Pons (tissue), 1 donor: ENCODE measurements around the gene CAPN15.
A peak's percentile ranks its signal among the peaks of the same experiment; 100 is the strongest.

ENCODE experiments used
- DNase-seq: peaks from one replicate; pipeline ENCODE4 v3.0.0-alpha.2; 2016; ENCODE audit warnings: low spot score

CAPN15 gene

GRCh38 chr16:525520-526180 is 1.9 kb upstream of the CAPN15 start:
- DNase-seq, result peak; percentile 35

DNA sequence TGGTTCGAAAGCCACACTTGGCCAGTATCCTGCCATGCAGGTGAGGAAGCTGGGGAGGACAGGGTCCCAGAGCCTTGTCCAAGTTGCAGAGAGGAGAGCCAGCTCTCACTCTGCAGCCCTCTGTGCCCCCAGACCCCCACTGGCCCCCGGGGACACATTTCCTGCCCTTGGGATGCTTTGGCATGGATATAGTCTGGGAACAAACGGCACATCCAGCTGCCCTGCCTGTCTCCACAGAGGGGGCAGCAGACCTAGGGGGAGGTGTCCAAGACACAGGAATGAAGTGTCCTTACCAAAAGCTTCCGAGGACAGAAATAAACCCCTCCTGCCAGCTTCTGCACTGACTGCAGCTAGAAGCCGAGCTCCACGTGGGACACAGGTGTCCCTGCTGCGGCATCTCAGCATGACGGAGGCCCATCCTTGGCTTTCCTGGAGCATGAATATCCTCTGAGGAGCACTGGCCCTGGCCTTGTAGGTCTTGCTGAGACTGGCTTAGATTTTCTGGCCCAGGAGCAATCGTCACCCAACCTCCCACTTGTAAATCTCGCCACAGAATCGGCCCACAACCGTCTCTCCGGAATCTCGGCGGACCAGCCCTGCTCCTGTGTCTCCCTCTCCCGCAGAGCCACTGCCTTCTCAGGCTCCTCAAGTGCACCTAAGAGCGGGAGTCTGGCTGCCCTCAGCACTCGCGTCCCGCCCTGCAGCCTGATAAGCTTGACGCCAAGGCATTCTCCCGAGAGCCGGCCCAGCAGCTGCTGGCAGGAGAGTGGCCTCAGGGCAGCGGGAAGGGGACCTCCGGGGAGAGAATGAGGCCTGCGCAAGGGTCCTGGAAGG is 1.1 kb upstream of the CAPN15 start:
- DNase-seq, result no peak

DNA sequence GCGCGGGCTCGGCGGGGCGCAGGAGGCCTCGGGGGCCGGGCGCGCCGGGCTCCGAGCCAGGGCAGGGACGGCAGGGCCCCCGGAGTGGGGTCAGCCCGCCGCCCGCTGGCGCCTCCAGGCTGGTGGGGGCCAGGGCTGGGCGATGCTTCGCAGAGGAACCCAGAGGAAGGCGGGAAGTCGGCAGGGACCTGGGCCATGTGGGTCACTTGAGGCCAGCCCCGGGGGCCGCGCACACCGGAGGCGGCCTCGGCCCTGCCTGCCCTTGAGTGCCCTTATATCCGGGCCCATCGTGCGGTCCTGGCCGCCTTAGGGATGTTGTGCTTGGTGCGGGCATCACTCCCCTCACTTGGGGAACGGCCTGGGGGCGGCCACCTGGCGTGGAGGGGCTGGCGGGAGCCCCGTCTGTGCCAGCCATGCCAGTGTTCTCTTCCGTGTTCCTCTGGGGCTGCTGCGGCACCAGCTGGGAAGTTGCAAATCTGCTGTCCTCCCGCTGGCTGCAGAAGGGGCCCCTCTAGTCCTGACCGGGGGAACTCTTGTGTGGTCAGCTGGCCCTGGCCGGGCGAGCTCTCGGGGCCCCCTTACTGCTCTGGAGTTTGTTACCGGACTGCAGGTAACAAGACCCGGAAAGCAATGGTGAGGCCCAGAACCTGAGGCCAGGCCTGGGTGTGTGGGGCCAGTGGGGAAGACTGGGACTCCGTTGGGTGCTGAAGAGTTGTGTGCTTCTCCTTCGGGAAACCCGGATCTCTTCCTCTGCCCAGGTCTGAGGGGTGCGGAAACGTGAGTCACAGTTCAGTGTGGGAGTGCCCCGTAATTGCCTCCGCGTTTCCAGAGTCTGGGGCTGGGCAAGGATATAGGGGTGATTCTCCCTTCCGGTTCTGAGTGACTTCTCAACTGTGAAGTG is 849 bp downstream of the CAPN15 start:
- DNase-seq, result no peak

DNA sequence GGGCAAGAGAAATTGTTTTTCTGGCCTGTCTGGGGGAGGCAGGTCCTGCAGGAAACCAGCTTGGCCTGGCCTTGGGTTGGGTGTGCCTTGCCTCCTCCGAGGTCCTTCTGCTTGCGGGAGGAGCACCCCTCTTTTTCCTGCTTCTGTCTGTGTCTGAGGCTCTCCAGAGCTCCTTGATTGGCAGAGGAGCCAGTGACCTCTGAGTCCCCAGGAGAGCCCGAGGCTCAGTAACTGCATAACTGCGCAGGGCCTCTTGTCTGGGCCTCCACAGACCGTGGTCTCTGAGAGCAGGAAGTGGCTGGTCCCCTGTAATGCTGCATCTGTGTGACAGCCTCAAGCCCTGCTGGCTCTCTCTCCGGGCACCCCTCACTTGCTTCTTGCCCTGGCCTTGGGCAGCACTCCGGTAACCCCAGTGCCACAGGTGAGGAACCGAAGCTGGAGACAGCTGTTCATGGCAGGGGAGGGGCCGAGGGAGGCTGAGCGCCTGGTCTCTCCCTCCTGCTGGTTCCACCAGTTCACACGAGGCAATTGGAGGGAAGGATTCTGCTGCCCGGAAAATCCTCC is 1.6 kb downstream of the CAPN15 start:
- no peak for DNase-seq

DNA sequence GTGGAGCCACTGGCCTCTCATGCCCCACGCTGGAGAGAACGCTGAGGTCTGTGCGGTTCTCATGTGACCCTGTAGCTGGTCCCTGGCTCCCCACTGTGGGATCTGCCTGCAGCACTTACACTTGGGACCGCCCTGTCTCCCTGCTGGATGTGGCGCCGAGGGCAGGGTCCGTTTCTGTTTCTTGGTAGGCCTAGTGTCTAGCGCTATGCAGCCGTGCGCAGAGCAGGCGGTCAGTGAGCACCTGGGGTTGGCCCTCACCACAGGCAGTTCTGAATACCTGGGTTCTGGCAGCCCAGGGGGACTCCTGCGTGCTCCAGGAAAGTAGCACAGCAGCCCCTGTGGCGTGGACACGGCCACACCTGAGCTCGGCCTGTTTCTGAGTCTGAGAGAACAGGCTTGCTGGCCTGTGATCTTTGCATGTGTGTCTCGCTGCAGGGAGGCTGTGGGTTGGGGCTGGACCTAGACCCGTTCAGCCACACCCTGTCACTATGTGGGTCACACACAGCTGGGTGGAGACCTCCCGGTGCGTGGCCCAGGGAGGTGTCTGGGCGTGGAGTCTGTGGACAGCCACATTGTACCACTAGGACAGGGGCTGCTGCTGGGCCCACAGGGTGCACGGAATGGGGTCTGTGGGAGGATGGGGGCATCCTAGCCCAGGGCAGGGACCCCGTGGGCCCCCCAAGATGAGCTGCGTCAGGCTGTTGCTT is 2.8 kb downstream of the CAPN15 start:
- DNase-seq, result no peak

GRCh38 chr16:531494-532125 is 4.1 kb downstream of the CAPN15 start:
- DNase-seq, result no peak

DNA sequence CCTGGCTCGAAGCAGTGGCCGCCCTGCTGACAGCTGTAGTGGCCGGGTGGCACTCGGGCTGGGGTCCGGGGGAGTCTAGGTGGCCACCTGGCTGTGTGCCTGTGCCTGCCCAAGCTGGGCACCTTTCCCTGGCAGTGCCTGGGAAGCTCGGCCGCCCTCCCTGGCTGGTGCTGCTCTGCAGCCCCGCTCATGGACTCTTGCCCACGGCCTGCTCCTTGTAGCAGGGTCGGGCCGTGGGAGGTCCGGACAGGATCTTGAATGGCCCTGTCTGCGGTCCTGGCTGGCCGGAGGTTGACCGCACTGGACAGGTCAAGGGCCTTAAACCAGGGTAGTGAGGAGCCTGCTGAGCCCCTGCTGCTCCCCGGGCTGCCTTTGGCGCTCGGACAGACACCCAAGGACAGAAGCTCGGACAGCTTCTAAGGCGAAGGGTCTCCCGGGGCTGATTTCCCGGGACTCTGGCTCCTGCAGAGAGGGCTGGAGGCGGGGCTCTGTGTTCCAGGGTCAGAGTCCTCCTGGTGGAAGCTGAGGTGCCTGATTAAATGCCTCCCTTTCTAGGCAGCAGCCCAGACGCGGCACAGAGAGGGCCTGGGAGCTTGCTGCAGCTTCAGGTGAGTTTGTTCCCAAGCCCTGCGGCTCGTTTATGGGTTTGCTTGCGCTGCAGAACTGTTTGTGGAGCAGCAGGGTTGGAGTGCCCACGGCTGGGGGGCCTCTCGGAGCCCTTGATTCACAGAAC is 6.0 kb downstream of the CAPN15 start:
- DNase-seq, result no peak

DNA sequence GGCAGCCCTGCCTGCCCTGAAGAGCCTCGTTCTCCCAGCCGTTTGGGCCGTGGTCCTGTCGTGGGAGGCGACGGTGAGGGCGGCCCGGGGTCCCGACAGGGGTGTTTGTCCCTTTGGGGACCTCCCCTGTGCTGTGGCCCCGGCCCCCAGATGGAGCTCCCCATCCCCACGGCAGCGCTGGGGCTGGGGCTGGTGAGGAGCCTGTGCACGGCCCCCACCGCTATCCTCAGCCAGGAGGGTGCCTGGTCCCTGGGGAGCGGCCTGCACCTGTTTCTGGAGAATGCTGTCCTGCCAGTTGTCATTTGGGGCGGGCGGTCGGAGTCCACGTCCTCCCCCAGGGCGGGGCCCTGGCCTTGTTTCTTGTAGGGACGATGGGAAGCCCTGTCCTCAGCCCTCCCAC is 6.6 kb downstream of the CAPN15 start:
- no peak for DNase-seq

- DNase-seq, result no peak
These were observed 7.4 kb downstream of the CAPN15 start for GRCh38 chr16:534856-535445.

DNA sequence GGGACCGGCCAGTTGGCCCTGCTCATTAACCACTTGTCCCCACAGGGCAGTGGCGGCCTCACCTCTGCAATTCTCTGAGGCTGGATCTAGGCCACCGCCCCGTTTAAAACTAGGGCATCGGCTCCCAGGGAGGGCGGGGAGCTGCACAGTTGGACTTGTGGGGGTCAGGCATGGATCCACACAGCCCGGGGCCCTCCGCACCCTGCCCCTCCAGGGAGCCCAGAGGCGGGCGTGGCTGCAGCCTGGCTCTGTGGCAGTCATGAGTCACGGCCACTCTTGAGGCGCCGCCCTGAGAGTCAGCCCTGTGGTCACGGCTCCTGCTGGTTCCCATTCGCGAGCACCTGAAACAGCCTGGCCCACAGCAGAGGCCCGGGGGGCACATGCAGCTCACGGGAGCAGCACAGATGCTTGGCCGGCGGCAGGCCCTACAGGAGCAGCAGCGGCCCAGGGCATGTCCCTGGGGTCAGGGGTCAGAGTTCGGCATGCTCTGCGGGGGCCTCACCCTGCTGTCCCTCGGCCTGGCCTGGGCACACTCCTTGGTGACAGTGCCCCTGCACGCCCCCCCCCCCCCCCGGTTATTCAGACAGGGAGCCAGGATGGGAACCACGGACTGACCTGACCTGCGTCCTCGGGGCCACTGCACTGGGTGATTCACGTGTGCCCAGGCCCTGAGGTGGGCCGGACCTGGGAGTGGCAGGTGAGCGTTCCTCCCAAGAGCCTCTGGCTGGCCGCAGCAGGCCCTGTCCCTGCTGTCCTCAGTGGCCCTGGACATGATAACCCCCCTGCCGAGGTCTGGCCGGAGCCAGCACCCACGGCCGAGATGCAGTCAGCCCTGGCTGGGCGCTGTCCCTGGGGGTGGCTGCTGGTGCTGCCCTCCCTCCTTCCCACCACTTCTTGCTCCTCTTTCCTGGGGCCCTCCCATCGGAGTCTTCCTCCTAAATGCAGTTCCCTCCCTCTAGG is 8.2 kb downstream of the CAPN15 start:
- DNase-seq, result no peak

DNA sequence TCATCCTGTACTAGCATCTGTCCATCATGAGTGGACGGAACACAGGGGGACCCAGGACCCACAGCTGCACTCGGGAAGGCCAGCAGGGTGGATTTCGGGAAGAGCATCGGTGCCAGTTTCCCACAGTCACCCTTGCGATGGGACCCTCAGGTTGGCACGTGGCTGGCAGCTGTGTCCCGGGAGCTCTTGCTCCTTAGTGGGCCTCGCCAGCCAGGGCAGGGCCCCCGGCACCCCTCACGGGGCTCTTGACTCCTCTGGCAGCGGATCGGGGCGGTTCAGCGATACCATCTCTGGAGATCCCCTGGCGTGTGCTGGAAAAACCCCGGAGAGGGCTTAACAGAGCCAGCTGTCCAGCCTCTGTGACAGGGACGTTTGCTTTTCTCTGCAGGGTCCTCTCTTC is 9.2 kb downstream of the CAPN15 start:
- DNase-seq, result no peak

GRCh38 chr16:537415-538335 is 10.2 kb downstream of the CAPN15 start:
- no peak for DNase-seq

- DNase-seq, result no peak
These were observed 12.5 kb downstream of the CAPN15 start for GRCh38 chr16:539901-540530.

GRCh38 chr16:540645-541340 is 13.3 kb downstream of the CAPN15 start:
- no peak for DNase-seq

- DNase-seq, result no peak
These were observed 16.0 kb downstream of the CAPN15 start for GRCh38 chr16:543301-544164.

DNA sequence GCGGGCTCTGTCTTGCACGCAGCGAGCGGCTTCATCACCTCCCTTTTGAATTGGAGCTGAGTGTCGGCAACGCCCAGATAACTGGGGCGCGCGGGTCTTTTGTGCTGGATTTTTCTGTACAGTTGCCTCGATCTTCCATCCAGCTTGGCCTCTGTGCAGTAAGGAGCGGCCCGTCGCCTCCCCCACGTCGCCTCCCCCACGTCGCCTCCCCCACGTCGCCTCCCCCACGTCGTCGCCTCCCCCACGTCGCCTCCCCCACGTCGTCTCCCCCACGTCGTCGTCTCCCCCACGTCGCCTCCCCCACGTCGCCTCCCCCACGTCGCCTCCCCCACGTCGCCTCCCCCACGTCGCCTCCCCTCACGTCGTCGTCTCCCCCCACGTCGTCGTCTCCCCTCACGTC is 17.0 kb downstream of the CAPN15 start:
- DNase-seq, result no peak
